Diencephalon (tissue), 1 donor: ENCODE data around the gene OR12D3. TPM values are rescaled to one million over a fixed set of nuclear protein-coding genes. Genes with fewer than 3 reads are reported as not detected.

Experiments used
- total RNA-seq: library from RNA; depleted of rRNA; stranded (reverse); fragments of >200 nt; gene quantifications from one replicate; pipeline ENCODE4 v1.2.3, GENCODE V29; 2014

OR12D3 gene, protein sequence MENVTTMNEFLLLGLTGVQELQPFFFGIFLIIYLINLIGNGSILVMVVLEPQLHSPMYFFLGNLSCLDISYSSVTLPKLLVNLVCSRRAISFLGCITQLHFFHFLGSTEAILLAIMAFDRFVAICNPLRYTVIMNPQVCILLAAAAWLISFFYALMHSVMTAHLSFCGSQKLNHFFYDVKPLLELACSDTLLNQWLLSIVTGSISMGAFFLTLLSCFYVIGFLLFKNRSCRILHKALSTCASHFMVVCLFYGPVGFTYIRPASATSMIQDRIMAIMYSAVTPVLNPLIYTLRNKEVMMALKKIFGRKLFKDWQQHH
- total RNA-seq = not detected

DNA sequence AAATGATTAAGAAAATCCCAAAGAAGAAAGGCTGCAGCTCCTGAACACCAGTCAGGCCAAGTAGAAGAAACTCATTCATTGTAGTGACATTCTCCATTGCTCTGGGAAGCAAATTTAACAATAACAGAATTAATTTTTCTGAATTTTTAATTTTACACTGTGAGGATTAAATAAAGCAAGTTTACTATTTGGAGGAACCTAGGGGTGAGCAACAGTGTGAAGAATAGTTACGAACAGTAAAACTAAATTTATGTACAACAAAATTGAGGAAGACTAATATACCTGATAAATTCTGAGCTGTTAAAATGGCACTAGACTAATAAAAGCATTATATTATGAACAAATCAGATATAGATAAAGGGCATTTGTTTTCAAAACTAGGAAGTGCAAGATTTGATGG lies at the start of gene OR12D3:
Gene OR12D3, minus strand, starts transcription at position 101 of the 400 bp plus-strand sequence. Its CDS starts 4 bp downstream, at position 97.

GRCh38 chr6:29414588-29414987 lies 39.5 kb upstream of the OR12D3 start, which contains the start of gene OR12D1:
Gene OR12D1 (plus strand): TSS chr6:29414928.

GRCh38 chr6:29395331-29395730 lies 20.2 kb upstream of the OR12D3 start, which contains the start of gene OR12D2:
Gene OR12D2 (plus strand): TSS chr6:29395631. CDS start chr6:29396700, 1,069 bp downstream.

DNA sequence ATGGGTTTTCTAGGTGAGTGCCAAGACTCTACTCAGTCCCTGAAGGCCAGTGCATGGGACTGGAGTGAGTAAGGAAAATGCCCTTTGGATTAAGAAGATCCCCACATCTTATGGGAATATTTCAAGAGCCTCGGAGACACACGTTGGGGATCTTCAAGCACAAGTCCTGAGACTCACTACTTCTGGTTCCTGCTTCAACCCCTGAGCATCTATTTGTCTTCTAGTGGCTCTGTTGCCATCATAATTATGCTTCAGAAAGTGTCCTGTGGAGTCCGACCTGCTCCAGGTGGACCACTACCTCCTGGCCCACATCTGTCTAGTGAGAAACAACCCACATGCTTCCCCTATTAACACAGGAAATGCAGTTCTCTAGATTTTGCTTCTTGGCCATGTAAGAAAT lies 6.3 kb downstream of the OR12D3 start, which contains the start of gene OR5V1:
Gene OR5V1, minus strand, starts transcription at position 101 of the 400 bp plus-strand sequence. CDS start 12,670 bp downstream, outside the sequence.

Other genes with a start within 250 kb of the OR12D3 start
- 0.46 TPM for gene OR2J2, start 204.4 kb downstream of the OR12D3 start, total RNA-seq
- under 0.01 TPM for gene OR14J1, start 73.6 kb downstream of the OR12D3 start, total RNA-seq
- not detected for gene OR5V1, start 6.4 kb downstream of the OR12D3 start, total RNA-seq
- gene OR12D2, start 20.3 kb upstream of the OR12D3 start, total RNA-seq = 0.23 TPM
- not detected for gene OR12D1, start 39.6 kb upstream of the OR12D3 start, total RNA-seq
- gene OR10C1, start 64.0 kb upstream of the OR12D3 start, total RNA-seq = not detected
- gene OR11A1, start 81.8 kb upstream of the OR12D3 start, total RNA-seq = not detected
- not detected for gene OR2H1, start 81.9 kb upstream of the OR12D3 start, total RNA-seq
- not detected for gene MAS1L, start 112.7 kb upstream of the OR12D3 start, total RNA-seq
- not detected for gene UBD, start 184.4 kb upstream of the OR12D3 start, total RNA-seq
- not detected for gene OR2H2, start 209.8 kb upstream of the OR12D3 start, total RNA-seq